GM12878 (cell line): ENCODE data around the gene GRIN3A. TPM values are rescaled to one million over a fixed set of nuclear protein-coding genes. Genes with fewer than 3 reads are reported as not detected.

ENCODE experiments used
- BRCA1 ChIP-seq: IDR thresholded peaks from 2 replicates; pipeline ENCODE4 v1.6.1; 2011; ENCODE audit warnings: low read depth, low read length, improper control_type of control experiment
- DPF2 ChIP-seq: fragments of 450-650 bp; IDR thresholded peaks from 2 replicates; pipeline ENCODE4 v1.6.1; 2017; ENCODE audit warnings: mild to moderate bottlenecking
- EZH2 ChIP-seq: IDR thresholded peaks from 2 replicates; pipeline ENCODE4 v1.6.1; 2012; ENCODE audit warnings: low read depth, mild to moderate bottlenecking, control low read depth, inconsistent platforms, low read length, borderline replicate concordance; ENCODE audit not compliant: control insufficient read depth
- IRF5 ChIP-seq: fragments of 450-650 bp; IDR thresholded peaks from 2 replicates; pipeline ENCODE4 v1.6.1; 2017; ENCODE audit warnings: borderline replicate concordance
- JUNB ChIP-seq: IDR thresholded peaks from 2 replicates; pipeline ENCODE4 v1.6.1; 2016; ENCODE audit warnings: antibody characterized with exemption, mild to moderate bottlenecking
- JUND ChIP-seq: IDR thresholded peaks from 2 replicates; pipeline ENCODE4 v1.6.1; 2012; ENCODE audit warnings: low read depth, mild to moderate bottlenecking, low read length, improper control_type of control experiment, moderate library complexity
- MEF2A ChIP-seq: IDR thresholded peaks from 2 replicates; pipeline ENCODE4 v1.6.1; 2011; ENCODE audit warnings: low read depth, mild to moderate bottlenecking, low read length, moderate library complexity; ENCODE audit not compliant: insufficient read depth
- POU2F2 ChIP-seq: IDR thresholded peaks from 3 replicates; pipeline ENCODE4 v1.6.1; 2011; ENCODE audit warnings: low read depth, mild to moderate bottlenecking, low read length, borderline replicate concordance
- RELB ChIP-seq: fragments of 450-650 bp; IDR thresholded peaks from 2 replicates; pipeline ENCODE4 v1.6.1; 2017; ENCODE audit warnings: low read depth, mild to moderate bottlenecking, moderate library complexity
- SUZ12 ChIP-seq: fragments of 200-600 bp; sonication (generic); IDR thresholded peaks from one replicate; pipeline ENCODE4 v1.6.1; 2018; ENCODE audit warnings: antibody characterized with exemption, mild to moderate bottlenecking; ENCODE audit not compliant: unreplicated experiment
- USF2 ChIP-seq: IDR thresholded peaks from 2 replicates; pipeline ENCODE4 v1.6.1; 2011; ENCODE audit warnings: low read depth, low read length, improper control_type of control experiment, borderline replicate concordance
- ZBED1 ChIP-seq: IDR thresholded peaks from 2 replicates; pipeline ENCODE4 v1.6.1; 2016; ENCODE audit warnings: borderline replicate concordance
- ZNF24 ChIP-seq: fragments of 450-650 bp; IDR thresholded peaks from 2 replicates; pipeline ENCODE4 v1.6.1; 2017; ENCODE audit warnings: antibody characterized with exemption, mild to moderate bottlenecking
- polyA plus RNA-seq, 11 experiments: library from polyadenylated mRNA; depleted of rRNA in 4 of 11; unstranded in 6 of 11; stranded (reverse) in 5 of 11; fragments of >200 nt; fragmentation: Nextera tagmentation in 4 of 11; fragmentation: Illumina TruSeq in 1 of 11; extraction: Ambion mirVana in 4 of 11; extraction: Trizol in 1 of 11; gene quantifications; 1 replicate in 1 of 11; 2 replicates in 10 of 11; pipeline versions ENCODE4 v1.2.1 to v1.2.3, GENCODE V29; 2011 to 2016; ENCODE audit warnings: inconsistent platforms in 2 of 11, missing spikeins in 2 of 11, low read depth in 1 of 11
- total RNA-seq, 4 experiments: library from RNA; depleted of rRNA in 3 of 4; stranded (reverse); fragments of >200 nt in 3 of 4; fragmentation: Illumina TruSeq in 1 of 4; extraction: Trizol in 1 of 4; gene quantifications; 2 replicates each; pipeline versions ENCODE4 v1.2.1 to v1.2.3, GENCODE V29; 2013 to 2021

Gene GRIN3A
- total and polyA plus RNA-seq, 10 of the 15 experiments (the other 5 are each of a cell fraction or from before 2014, with no cell fraction given), result 0.03 to 0.05 (median 0.04) TPM; not detected in 7

- TF ChIP-seq SUZ12 (no peak), JUNB (no peak), ZBED1 (no peak), USF2 (no peak), IRF5 (no peak), EZH2 (no peak), POU2F2 (no peak), MEF2A (no peak), BRCA1 (no peak), DPF2 (no peak), RELB (no peak), ZNF24 (no peak), JUND (no peak)
- TF ChIP-seq, all 136 proteins: peak for 4
Measured at GRCh38 chr9:101601904-101602765, 136.3 kb downstream of the GRIN3A start (continued).
